GM23248 (cell line): ENCODE measurements around the gene RFX3. TPM values are rescaled to one million over a fixed set of nuclear protein-coding genes. Genes with fewer than 3 reads are reported as not detected.

Experiments used
- DNase-seq: peaks from one replicate; pipeline ENCODE4 v3.0.0-alpha.2; 2015
- H2AFZ ChIP-seq: fragments of 200-600 bp; sonication (generic); 2 replicates; pipeline ENCODE4 v1.6.1; 2016; ENCODE audit warnings: antibody characterized with exemption
- H3F3A ChIP-seq: fragments of 200-600 bp; sonication (generic); 2 replicates; pipeline ENCODE4 v1.6.1; 2016; ENCODE audit warnings: mild to moderate bottlenecking, antibody characterized with exemption, mixed run types; ENCODE audit not compliant: insufficient read depth
- H3K27ac ChIP-seq: fragments of 200-600 bp; sonication (generic); 2 replicates; pipeline ENCODE4 v1.5.1; 2016; ENCODE audit warnings: mild to moderate bottlenecking
- H3K27me3 ChIP-seq: fragments of 200-600 bp; sonication (generic); replicated peaks from 2 replicates; pipeline ENCODE4 v1.6.1; 2016; ENCODE audit warnings: mild to moderate bottlenecking; ENCODE audit not compliant: insufficient read depth
- H3K36me3 ChIP-seq: fragments of 200-600 bp; sonication (generic); 2 replicates; pipeline ENCODE4 v1.6.1; 2016; ENCODE audit warnings: low read depth, mild to moderate bottlenecking
- H3K4me1 ChIP-seq: fragments of 200-600 bp; sonication (generic); 2 replicates; pipeline ENCODE4 v1.6.1; 2016; ENCODE audit warnings: mild to moderate bottlenecking; ENCODE audit not compliant: insufficient read depth
- H3K4me2 ChIP-seq: fragments of 200-600 bp; sonication (generic); one replicate; pipeline ENCODE4 v1.6.1; 2016; ENCODE audit warnings: mild to moderate bottlenecking; ENCODE audit not compliant: unreplicated experiment
- H3K4me3 ChIP-seq: fragments of 200-600 bp; sonication (generic); 2 replicates; pipeline ENCODE4 v1.5.1; 2016; ENCODE audit warnings: mild to moderate bottlenecking
- H3K79me2 ChIP-seq: fragments of 200-600 bp; sonication (generic); 2 replicates; pipeline ENCODE4 v1.6.1; 2016; ENCODE audit warnings: mild to moderate bottlenecking; ENCODE audit not compliant: insufficient read depth
- H3K9ac ChIP-seq: fragments of 200-600 bp; sonication (generic); 2 replicates; pipeline ENCODE4 v1.6.1; 2016; ENCODE audit warnings: mild to moderate bottlenecking
- H3K9me2 ChIP-seq: fragments of 200-600 bp; sonication (generic); 2 replicates; pipeline ENCODE4 v1.6.1; 2016; ENCODE audit warnings: mixed run types, mild to moderate bottlenecking, moderate library complexity; ENCODE audit not compliant: insufficient read depth
- H3K9me3 ChIP-seq: fragments of 200-600 bp; sonication (generic); one replicate; pipeline ENCODE4 v1.6.1; 2017; ENCODE audit warnings: low read depth
- H4K20me1 ChIP-seq: fragments of 200-600 bp; sonication (generic); 2 replicates; pipeline ENCODE4 v1.6.0; 2016; ENCODE audit not compliant: insufficient read depth
- EZH2 ChIP-seq: fragments of 200-600 bp; sonication (generic); IDR thresholded peaks from 2 replicates; pipeline ENCODE4 v1.6.1; 2018; ENCODE audit warnings: antibody characterized with exemption, mild to moderate bottlenecking; ENCODE audit not compliant: insufficient read depth, poor library complexity, severe bottlenecking
- EZH2phosphoT487 ChIP-seq: fragments of 200-600 bp; sonication (generic); IDR thresholded peaks from 2 replicates; pipeline ENCODE4 v1.6.1; 2018; ENCODE audit warnings: antibody characterized with exemption, moderate library complexity, mild to moderate bottlenecking, low read depth; ENCODE audit not compliant: insufficient read depth
- WGBS, 2 experiments: methylation state at CpG; one replicate each; pipeline ENCODE4 v1.1.6; 2015 to 2017; ENCODE audit warnings: low lambda C conversion rate in 2 of 2, low coverage in 1 of 2; ENCODE audit errors: missing lambda C conversion rate in 2 of 2; 5-methylcytosine and 5-hydroxymethylcytosine counted together
- in situ Hi-C: fragments of 300-500 bp; cut with MboI; formaldehyde crosslinking; loops from 2 replicates; pipeline ENCODE4 v1.15.0; 2020
- polyA plus RNA-seq: library from polyadenylated mRNA; unstranded; fragments of >200 nt; fragmentation: Nextera tagmentation; extraction: Ambion mirVana; gene quantifications from 2 replicates; pipeline ENCODE4 v1.2.1, GENCODE V29; 2016
- total RNA-seq: library from RNA; depleted of rRNA; stranded (reverse); fragments of >200 nt; shearing (Covaris generic); gene quantifications from 2 replicates; pipeline ENCODE4 v1.2.3, GENCODE V29; 2014

The RFX3 gene
- total and polyA plus RNA-seq, 2 experiments from 2014 or later = 0.80 to 1.9 TPM

DNA sequence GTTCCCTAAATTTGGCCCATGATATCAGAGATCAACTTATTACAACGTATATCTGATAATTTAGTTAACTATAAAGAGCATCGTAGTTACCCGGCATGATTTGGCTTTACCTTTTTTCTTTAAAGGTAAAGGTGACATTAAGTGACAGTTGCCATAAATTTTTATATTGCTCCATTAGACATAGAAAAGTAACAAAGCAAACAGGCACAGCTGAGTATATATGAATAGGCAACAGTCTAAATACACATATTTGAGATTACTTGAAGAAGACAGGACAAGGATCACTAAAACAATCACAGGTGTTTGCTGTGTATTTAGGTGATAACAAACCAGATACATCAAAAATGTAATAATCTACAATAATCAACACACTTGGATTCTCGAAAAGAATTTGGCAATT is 34.8 kb downstream of the RFX3 start:
- no peaks in the 10 kb centered on the region for H3F3A ChIP-seq
- H3K79me2 ChIP-seq = no peaks in the 10 kb centered on the region
- in situ Hi-C loops = loop anchor here (25.0 kb wide), 1 partner anchor 96 kb away; no protein-coding TSS in a partner anchor
- H3K4me3 ChIP-seq = no peak overlapping the region
- no peaks in the 10 kb centered on the region for H3K9me3 ChIP-seq
- H4K20me1 ChIP-seq = no peaks in the 10 kb centered on the region
- H3K9me2 ChIP-seq = no peaks in the 10 kb centered on the region
- H2AFZ ChIP-seq = no peak overlapping the region
- H3K36me3 ChIP-seq = no peaks in the 10 kb centered on the region
- no peak overlapping the region for H3K9ac ChIP-seq
- no peak overlapping the region for H3K27ac ChIP-seq
- WGBS, 2 experiments = 74 to 80% methylated on average over 4 of the region's 4 CpGs
- TF ChIP-seq EZH2 (no peak), EZH2phosphoT487 (no peak)
- H3K4me1 ChIP-seq = no peaks in the 10 kb centered on the region
- DNase-seq = no peak
- no peaks in the 10 kb centered on the region for H3K27me3 ChIP-seq
- H3K4me2 ChIP-seq = no peak overlapping the region

DNA sequence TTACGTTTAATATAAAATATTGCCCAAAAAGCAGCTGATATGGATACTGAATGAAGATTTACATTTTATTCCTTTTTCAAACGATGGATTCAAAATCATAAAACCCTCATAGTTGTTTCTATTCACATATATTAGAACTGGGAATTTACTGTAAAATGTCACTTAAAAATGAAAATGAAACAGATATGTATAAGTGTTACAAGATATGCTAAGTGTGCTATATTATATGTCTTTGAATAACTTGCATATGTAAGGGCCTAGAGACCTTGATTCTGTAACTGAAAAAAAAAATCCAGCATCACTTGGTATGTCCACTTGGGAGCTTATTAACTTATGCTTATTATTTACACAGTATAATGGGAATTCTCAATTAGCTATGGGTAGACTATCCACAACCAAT is 43.2 kb downstream of the RFX3 start:
- no peaks in the 10 kb centered on the region for H3K36me3 ChIP-seq
- no peak overlapping the region for H3K27ac ChIP-seq
- no peak for TF ChIP-seq EZH2
- no peak for TF ChIP-seq EZH2phosphoT487
- 96 to 97% methylated on average over 2 of the region's 2 CpGs for WGBS, 2 experiments
- H4K20me1 ChIP-seq = no peaks in the 10 kb centered on the region
- no peaks in the 10 kb centered on the region for H3K9me3 ChIP-seq
- in situ Hi-C loops = loop anchor here (25.0 kb wide), 1 partner anchor 105 kb away; no protein-coding TSS in a partner anchor
- no peaks in the 10 kb centered on the region for H3K27me3 ChIP-seq
- no peaks in the 10 kb centered on the region for H3F3A ChIP-seq
- H3K9me2 ChIP-seq = no peaks in the 10 kb centered on the region
- H3K4me1 ChIP-seq = no peaks in the 10 kb centered on the region; the same call in 1 of the 2 replicates
- no peak overlapping the region for H3K4me2 ChIP-seq
- H3K79me2 ChIP-seq = no peaks in the 10 kb centered on the region
- H3K4me3 ChIP-seq = no peak overlapping the region
- DNase-seq = no peak
- H2AFZ ChIP-seq = no peak overlapping the region
- H3K9ac ChIP-seq = no peak overlapping the region

DNA sequence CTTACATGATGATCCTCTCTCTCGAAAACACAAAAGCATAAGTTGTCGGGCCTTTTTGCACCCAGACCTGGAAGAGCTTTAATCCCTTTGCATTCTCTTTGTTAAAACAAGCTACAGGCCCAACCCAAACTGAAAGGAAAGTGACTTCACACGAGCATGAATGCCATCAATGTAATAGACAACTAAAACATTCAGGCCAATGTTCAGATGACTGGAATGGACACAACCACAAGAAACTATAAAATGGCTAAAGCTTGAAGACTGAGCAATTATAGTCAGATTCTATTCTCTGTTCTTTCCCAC is 45.5 kb downstream of the RFX3 start:
- TF ChIP-seq EZH2 = no peak
- no peak for TF ChIP-seq EZH2phosphoT487
- Histone ChIP-seq H3K4me2 (no peak overlapping the region), H3F3A (no peaks in the 10 kb centered on the region), H3K4me3 (no peak overlapping the region), H3K79me2 (no peaks in the 10 kb centered on the region), H3K27ac (no peak overlapping the region), H3K4me1 (no peaks in the 10 kb centered on the region; the same call in 1 of the 2 replicates), H3K27me3 (no peaks in the 10 kb centered on the region), H3K9ac (no peak overlapping the region), H3K9me3 (no peaks in the 10 kb centered on the region), H4K20me1 (no peaks in the 10 kb centered on the region), H3K9me2 (no peaks in the 10 kb centered on the region), H3K36me3 (no peaks in the 10 kb centered on the region), H2AFZ (no peak overlapping the region)
- in situ Hi-C loops = loop anchor here (25.0 kb wide), 1 partner anchor 107 kb away; no protein-coding TSS in a partner anchor
- 95 to 98% methylated on average over 3 of the region's 3 CpGs for WGBS, 2 experiments
- no peak for DNase-seq

DNA sequence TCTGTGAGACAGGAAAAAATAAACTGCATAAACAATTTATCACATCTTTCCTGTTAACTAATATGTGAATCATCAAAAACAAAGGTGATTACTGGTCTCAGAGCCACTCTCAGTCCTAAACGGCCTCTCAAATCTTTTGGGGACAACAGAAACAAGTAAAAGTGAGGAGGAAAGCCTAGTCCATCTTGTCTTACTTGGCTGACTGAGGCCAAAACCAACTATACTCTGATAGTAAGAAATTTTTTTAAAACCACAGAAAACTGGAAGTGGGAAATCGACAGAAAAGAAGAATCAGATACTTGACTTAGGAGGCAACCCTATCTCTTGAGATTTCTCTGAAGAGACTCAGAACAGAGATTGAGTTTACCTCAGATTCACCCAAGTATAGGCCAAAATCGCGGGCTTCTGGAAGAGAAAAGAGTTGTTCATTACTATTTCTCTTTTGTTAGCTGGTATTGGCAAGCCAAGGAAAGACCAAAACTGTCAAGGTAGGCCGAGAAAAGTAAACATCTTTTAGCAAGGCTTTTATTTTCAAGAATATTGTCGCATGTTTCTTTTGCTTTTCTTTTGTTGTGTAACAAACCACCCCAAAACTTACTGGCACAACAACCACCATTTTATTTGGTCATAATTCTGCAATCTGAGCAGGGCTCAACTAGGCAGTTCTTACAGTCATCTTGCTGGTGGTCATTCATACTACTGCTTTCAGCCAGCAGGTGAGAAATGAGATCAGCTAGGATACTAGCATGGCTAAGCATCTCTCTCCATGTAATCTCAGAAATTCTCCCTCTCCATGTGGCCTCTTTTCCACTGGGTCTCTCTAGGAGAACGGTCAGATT is 46.1 kb downstream of the RFX3 start:
- H3K27ac ChIP-seq = no peak overlapping the region
- 95 to 96% methylated on average over 7 of the region's 7 CpGs for WGBS, 2 experiments
- H3K9ac ChIP-seq = no peak overlapping the region
- in situ Hi-C loops = loop anchor here (10.0 to 25.0 kb wide), 3 partner anchors 108 to 875 kb away; no protein-coding TSS in a partner anchor
- no peaks in the 10 kb centered on the region for H3K36me3 ChIP-seq
- no peaks in the 10 kb centered on the region for H4K20me1 ChIP-seq
- no peak overlapping the region for H3K4me2 ChIP-seq
- H3K9me2 ChIP-seq = no peaks in the 10 kb centered on the region
- no peak for TF ChIP-seq EZH2phosphoT487
- TF ChIP-seq EZH2 = no peak
- H3K79me2 ChIP-seq = no peaks in the 10 kb centered on the region
- H3F3A ChIP-seq = no peaks in the 10 kb centered on the region
- no peak overlapping the region for H2AFZ ChIP-seq
- H3K27me3 ChIP-seq = no peaks in the 10 kb centered on the region
- H3K4me3 ChIP-seq = no peak overlapping the region
- no peaks in the 10 kb centered on the region; the same call in 1 of the 2 replicates for H3K4me1 ChIP-seq
- no peak for DNase-seq
- no peaks in the 10 kb centered on the region for H3K9me3 ChIP-seq
